ENCODE data around the gene ZRANB3. TPM values are rescaled to one million over a fixed set of nuclear protein-coding genes. Genes with fewer than 3 reads are reported as not detected.

The ZRANB3 gene
- total RNA-seq, 1 donor from 2014 or later: 3.7 TPM

DNA sequence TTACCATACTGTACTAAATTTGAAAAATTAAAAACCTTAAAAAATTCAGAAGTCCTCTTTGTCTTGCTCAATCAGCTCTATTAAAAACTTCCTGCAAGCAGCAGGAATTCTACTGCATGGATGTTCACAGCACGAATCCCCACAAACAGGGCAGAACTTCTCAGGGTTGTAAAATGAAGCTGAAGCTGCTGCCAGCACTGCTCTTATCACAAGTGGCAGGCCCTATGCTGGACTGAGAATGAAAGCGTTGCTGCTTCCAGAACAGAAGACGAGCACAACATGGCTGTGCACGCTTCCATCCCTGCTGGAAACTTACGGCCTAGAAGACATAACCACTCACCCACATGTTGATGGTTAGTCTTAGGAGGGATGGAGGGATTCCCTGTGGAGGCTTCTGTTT lies 345.0 kb downstream of the ZRANB3 start:
- intact Hi-C loops (cut with DNase I): no loop called here
- TF ChIP-seq, protein P1, sequence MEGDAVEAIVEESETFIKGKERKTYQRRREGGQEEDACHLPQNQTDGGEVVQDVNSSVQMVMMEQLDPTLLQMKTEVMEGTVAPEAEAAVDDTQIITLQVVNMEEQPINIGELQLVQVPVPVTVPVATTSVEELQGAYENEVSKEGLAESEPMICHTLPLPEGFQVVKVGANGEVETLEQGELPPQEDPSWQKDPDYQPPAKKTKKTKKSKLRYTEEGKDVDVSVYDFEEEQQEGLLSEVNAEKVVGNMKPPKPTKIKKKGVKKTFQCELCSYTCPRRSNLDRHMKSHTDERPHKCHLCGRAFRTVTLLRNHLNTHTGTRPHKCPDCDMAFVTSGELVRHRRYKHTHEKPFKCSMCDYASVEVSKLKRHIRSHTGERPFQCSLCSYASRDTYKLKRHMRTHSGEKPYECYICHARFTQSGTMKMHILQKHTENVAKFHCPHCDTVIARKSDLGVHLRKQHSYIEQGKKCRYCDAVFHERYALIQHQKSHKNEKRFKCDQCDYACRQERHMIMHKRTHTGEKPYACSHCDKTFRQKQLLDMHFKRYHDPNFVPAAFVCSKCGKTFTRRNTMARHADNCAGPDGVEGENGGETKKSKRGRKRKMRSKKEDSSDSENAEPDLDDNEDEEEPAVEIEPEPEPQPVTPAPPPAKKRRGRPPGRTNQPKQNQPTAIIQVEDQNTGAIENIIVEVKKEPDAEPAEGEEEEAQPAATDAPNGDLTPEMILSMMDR (IDR thresholded peaks at IDR 0.05): no peak
- no peak for ATAC-seq
- Histone ChIP-seq H3K4me3 (no peak overlapping the region), H3K27ac (no peak overlapping the region), H3K36me3 (no peaks in the 10 kb centered on the region), H3K27me3 (ENCODE audit: low read depth) (no peaks in the 10 kb centered on the region), H3K9me3 (peaks cover 8% of the 10 kb centered on the region), H3K4me1 (no peaks in the 10 kb centered on the region)
- DNase-seq: no peak

DNA sequence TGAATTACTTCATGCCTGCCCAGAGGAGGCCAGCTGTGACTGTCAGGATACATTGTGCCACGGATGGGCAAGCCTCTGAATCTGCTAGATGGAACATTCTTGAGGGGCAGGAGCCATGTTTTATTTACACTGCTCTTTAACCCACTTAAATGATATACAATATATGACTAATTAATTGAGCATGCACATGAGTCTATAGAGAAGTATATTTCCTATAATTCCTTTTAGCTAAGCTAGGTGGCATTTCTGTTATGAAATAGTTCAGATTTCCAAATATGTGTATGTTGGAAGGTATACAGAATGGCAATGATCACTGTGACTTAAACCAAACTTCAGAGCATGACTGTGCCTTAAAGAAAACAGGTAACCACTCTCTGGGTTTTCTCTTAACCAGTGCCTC lies 347.2 kb downstream of the ZRANB3 start:
- H3K36me3 ChIP-seq: no peaks in the 10 kb centered on the region
- TF ChIP-seq, protein P1 (IDR thresholded peaks at IDR 0.05): no peak
- no peak for ATAC-seq
- H3K4me3 ChIP-seq: no peak overlapping the region
- H3K27ac ChIP-seq: no peak overlapping the region
- no peak for DNase-seq
- no peaks in the 10 kb centered on the region for H3K4me1 ChIP-seq
- H3K9me3 ChIP-seq: no peaks in the 10 kb centered on the region
- intact Hi-C loops (cut with DNase I): no loop called here
- no peaks in the 10 kb centered on the region for H3K27me3 ChIP-seq (ENCODE audit: low read depth)

DNA sequence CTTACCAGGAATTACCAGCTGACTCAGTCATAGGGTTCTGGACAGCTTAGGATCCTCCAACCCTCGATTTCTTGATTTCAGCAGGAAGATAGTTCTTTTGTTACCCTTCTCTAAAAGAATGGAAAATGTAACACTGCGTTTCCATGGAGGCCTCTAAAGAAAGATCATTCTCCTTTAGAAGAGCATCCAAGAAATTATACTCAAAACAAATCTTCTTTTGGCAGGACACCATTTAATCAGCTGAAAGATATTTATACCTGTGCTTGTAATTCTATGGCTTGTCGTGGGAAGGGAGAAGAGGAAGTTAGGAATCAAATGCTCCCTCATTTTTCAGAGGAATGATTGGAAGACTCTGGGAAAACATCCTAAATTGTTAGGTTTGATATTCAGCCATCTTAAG lies 348.4 kb downstream of the ZRANB3 start:
- Histone ChIP-seq H3K27me3 (ENCODE audit: low read depth) (no peaks in the 10 kb centered on the region), H3K36me3 (no peaks in the 10 kb centered on the region), H3K27ac (no peak overlapping the region), H3K9me3 (no peaks in the 10 kb centered on the region), H3K4me3 (no peak overlapping the region), H3K4me1 (no peaks in the 10 kb centered on the region)
- intact Hi-C loops (cut with DNase I): no loop called here
- TF ChIP-seq, protein P1 (IDR thresholded peaks at IDR 0.05): no peak
- DNase-seq: no peak
- ATAC-seq: no peak

DNA sequence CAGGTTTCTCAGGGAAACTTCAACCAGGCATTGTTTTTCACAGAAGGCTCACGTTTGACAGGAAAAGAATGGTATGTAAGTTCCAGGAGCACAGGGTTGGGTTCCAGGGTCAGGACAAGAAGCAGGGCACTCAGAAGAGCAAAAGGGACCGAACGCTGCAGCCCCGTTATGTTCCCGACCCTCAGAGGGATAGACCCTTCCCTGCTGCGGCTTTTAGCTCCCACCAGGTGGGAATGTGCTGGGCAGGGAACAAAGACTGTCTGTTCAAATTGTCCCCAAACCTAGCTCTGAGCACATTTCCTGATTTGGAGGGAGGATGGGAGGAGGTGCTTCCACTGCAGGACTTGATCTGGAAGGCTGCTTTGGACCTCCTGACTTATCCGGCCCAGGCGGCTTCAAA lies 348.8 kb downstream of the ZRANB3 start:
- Histone ChIP-seq H3K4me3 (no peak overlapping the region), H3K27me3 (ENCODE audit: low read depth) (no peaks in the 10 kb centered on the region), H3K27ac (no peak overlapping the region), H3K4me1 (no peaks in the 10 kb centered on the region), H3K36me3 (no peaks in the 10 kb centered on the region), H3K9me3 (no peaks in the 10 kb centered on the region)
- intact Hi-C loops (cut with DNase I): no loop called here
- DNase-seq (no peak), ATAC-seq (no peak)
- TF ChIP-seq, protein P1 (IDR thresholded peaks at IDR 0.05): no peak

DNA sequence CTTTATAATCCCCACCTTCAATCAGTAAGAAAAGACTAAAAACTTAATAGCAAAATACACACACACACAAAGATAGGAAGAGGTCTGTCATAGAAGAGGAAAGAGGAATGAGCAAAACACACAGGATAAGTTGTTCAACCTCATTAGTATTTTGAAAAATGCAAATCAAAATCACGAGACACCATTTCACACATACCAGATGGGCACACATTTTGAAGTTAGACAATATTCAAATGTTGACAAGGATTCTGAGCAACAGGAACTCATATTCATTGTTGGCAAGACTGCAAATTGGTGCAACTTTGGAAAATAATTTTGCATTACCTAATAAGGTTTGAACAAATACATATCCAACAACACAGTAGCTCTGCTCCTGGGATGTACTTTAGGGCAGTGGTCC lies 351.3 kb downstream of the ZRANB3 start:
- H3K27me3 ChIP-seq (ENCODE audit: low read depth): no peaks in the 10 kb centered on the region
- peaks cover 14% of the 10 kb centered on the region for H3K36me3 ChIP-seq
- TF ChIP-seq, protein P1 (IDR thresholded peaks at IDR 0.05): no peak
- H3K9me3 ChIP-seq: no peaks in the 10 kb centered on the region
- intact Hi-C loops (cut with DNase I): no loop called here
- H3K4me3 ChIP-seq: no peak overlapping the region
- no peak for DNase-seq
- no peak for ATAC-seq
- no peak overlapping the region for H3K27ac ChIP-seq
- H3K4me1 ChIP-seq: no peaks in the 10 kb centered on the region

DNA sequence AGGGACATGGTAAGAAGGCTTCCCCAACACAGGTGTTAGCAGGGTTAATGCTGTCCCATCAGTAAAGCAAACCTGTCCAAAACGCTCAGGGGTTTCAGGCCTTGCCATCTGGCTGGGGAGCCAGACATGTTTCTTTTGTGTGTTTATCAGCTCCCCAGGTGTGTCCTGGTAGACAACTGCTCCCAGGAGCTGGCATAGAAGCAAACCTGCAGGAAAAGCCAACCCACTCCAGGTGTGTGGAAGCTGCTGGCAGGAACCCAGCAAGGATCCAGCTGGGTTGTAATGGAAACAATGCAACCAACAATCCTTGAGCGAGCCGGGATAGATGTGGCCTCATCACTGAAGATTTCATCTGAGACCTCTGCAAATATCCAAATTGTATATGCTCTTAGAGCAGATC lies 355.8 kb downstream of the ZRANB3 start:
- no peaks in the 10 kb centered on the region for H3K4me1 ChIP-seq
- H3K36me3 ChIP-seq: peaks cover 35% of the 10 kb centered on the region
- no peak for DNase-seq
- no peaks in the 10 kb centered on the region for H3K27me3 ChIP-seq (ENCODE audit: low read depth)
- no peaks in the 10 kb centered on the region for H3K9me3 ChIP-seq
- TF ChIP-seq, protein P1 (IDR thresholded peaks at IDR 0.05): no peak
- no peak for ATAC-seq
- no peak overlapping the region for H3K4me3 ChIP-seq
- no peak overlapping the region for H3K27ac ChIP-seq
- intact Hi-C loops (cut with DNase I): no loop called here
